ENCODE data around the gene ASCC3.

The ASCC3 gene

GRCh38 chr6:100599088-100599770, 281.9 kb downstream of the ASCC3 start:
- no peak for DNase-seq (ENCODE audit: low read depth in 2 of 2, low spot score in 1 of 2)

GRCh38 chr6:100595456-100595855, 285.7 kb downstream of the ASCC3 start:
- DNase-seq (ENCODE audit: low read depth in 2 of 2, low spot score in 1 of 2), result no peak

DNA sequence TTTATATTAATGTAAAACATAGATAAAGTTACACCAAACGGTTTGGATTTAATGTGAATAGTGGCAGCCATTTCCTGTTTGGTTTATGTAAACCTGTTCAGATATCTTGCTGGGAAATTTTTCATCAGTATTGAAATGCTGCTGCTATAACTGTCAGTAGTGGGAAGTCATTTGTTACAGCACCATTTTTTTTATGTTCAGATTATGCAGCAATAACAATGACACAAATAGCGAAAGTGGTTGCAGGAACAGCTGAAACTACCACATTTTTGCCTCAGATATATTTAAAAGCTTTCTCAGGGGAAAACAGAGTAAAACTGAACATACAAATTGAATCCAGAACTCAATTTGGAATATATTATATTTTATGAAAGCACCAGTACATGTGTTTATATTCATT, 287.6 kb downstream of the ASCC3 start:
- no peak for DNase-seq (ENCODE audit: low read depth in 2 of 2, low spot score in 1 of 2)

DNA sequence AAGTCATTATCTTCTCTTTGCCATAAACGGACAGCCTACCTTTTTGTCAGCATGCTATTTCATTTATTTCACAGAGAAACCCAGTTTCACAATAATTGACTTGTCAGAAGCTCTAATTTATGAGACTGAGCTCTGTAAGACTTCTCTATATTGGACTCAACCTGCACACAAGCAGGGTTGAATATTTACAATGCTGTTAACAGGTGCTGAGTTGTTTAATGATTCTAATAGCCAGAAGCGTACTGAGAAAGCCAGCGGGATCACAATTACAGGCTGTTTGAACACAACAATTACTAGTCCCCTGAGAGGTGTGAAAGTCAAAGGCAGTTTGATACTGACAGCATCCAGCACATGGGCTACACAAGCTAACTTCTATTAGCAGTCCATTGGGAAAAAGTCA, 288.2 kb downstream of the ASCC3 start:
- no peak for DNase-seq (ENCODE audit: low read depth in 2 of 2, low spot score in 1 of 2)

GRCh38 chr6:100577425-100577824, 303.7 kb downstream of the ASCC3 start:
- no peak for DNase-seq (ENCODE audit: low read depth in 2 of 2, low spot score in 1 of 2)

GRCh38 chr6:100575921-100576320, 305.2 kb downstream of the ASCC3 start:
- no peak for DNase-seq (ENCODE audit: low read depth in 2 of 2, low spot score in 1 of 2)

GRCh38 chr6:100574836-100575235, 306.3 kb downstream of the ASCC3 start:
- DNase-seq (ENCODE audit: low read depth in 2 of 2, low spot score in 1 of 2), result no peak

GRCh38 chr6:100573166-100573565, 308.0 kb downstream of the ASCC3 start:
- DNase-seq (ENCODE audit: low read depth in 2 of 2, low spot score in 1 of 2), result no peak

DNA sequence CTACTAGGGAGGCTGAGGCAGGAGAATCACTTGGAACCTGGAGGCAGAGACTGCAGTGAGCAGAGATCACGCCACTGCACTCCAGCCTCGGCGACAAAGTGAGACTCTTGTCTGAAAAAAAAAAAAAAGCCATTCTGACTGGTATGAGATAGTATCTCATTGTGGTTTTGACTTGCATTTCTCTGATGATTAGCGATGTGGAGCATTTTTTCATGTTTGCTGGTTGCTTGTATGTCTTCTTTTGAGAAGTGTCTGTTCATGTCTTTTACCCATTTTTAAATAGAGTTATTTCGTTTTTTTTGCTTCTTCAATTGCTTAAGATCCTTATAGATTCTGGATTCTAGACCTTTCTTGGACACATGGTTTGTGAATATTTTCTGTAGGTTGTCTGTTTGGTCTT, 312.9 kb downstream of the ASCC3 start:
- no peak for DNase-seq (ENCODE audit: low read depth in 2 of 2, low spot score in 1 of 2)

- DNase-seq (ENCODE audit: low read depth in 2 of 2, low spot score in 1 of 2), result no peak
Observed at GRCh38 chr6:100566563-100566962, 314.6 kb downstream of the ASCC3 start.

DNA sequence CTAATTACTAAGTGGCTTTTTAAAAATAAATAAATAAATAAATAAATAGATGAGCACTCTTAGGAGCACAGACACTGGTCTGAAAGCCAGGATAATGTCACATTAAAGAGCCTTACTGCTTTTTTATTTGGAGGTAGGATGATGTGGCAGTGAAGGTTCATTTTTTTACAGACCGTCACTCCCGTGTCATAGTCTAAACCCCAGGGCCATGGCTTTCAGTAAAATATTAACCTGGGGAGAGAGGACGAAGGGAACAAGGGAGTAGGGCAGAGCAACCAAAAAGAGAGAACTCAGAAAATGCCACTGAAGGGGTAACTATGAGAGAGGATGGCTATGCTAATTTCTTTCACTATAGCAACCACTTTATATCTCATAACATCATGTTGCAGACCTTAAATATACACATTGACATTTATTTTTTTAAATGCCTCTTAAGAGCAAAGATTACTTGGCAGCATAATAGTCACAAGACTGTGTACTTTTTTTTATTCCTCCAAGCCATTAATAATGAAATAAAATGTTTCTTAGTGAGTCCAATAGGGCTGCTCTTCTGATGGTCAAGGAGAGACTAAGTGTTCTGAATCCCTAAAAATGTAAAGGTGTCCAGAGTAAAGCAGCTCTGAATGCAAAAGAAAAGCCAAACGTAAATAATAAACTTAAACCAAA, 315.6 kb downstream of the ASCC3 start:
- no peak for DNase-seq (ENCODE audit: low read depth in 2 of 2, low spot score in 1 of 2)

GRCh38 chr6:100559859-100560258, 321.3 kb downstream of the ASCC3 start:
- DNase-seq (ENCODE audit: low read depth in 2 of 2, low spot score in 1 of 2), result no peak

- no peak for DNase-seq (ENCODE audit: low read depth in 2 of 2, low spot score in 1 of 2)
Observed at GRCh38 chr6:100554228-100554627, 326.9 kb downstream of the ASCC3 start.

DNA sequence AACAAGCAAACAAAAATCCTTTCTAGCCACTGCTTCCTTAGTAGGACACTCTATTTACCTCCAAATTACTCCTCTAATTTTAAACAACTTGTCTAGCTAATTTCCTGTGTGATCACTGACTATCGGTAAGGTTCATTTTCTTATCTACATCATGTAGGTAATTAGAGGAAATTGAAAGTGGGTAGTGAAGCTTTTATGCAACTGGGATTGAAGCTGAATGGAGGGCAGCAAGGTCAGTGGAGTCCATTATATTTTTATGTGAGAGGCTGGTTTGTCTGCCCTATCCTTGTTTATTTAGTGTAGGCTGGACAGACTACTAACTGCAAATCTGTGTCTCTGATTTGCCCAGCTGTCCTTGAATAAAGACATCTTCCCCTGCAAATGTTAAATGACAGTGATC, 327.9 kb downstream of the ASCC3 start:
- DNase-seq (ENCODE audit: low read depth in 2 of 2, low spot score in 1 of 2), result no peak

DNA sequence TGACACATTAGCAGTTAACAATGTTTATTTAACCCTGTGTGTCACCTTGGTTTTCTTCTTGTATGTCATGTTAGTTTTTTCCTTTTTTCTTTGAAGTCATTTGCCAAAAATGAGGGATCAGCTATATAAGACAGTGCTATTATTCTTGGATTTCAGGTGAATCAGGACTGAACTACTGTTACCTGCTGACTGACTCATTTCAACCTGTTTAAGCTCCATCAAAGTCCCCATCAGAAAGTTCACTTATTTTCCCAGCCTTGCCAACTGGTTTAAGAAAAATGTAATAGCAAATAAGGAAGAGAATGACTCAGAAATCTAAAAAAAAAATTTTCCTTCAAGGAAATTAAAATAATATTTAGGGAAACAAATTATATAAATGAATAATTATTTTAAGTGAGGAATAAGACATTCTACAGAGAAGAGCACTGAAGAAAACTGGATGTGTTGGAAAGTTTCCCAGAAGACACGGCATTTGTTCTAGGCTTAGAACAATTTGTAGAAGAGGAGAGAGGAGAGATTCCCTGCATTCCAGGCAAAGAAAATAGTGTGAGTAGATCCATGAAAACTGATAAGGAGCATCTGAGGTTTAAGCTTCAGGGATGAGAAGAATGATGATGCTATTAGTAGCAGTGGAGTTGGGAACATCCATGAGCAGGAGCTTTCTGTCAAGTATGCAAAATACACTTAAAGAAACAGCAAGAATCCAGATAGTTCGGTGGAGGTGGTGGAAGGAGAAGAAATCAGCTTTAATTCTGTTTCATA, 331.5 kb downstream of the ASCC3 start:
- DNase-seq (ENCODE audit: low read depth in 2 of 2, low spot score in 1 of 2), result no peak

- no peak for DNase-seq (ENCODE audit: low read depth in 2 of 2, low spot score in 1 of 2)
Observed at GRCh38 chr6:100538086-100538485, 343.0 kb downstream of the ASCC3 start.

- DNase-seq (ENCODE audit: low read depth in 2 of 2, low spot score in 1 of 2), result no peak
Observed at GRCh38 chr6:100518588-100518987, 362.5 kb downstream of the ASCC3 start.

- no peak for DNase-seq (ENCODE audit: low read depth in 2 of 2, low spot score in 1 of 2)
Observed at GRCh38 chr6:100517633-100518032, 363.5 kb downstream of the ASCC3 start.

DNA sequence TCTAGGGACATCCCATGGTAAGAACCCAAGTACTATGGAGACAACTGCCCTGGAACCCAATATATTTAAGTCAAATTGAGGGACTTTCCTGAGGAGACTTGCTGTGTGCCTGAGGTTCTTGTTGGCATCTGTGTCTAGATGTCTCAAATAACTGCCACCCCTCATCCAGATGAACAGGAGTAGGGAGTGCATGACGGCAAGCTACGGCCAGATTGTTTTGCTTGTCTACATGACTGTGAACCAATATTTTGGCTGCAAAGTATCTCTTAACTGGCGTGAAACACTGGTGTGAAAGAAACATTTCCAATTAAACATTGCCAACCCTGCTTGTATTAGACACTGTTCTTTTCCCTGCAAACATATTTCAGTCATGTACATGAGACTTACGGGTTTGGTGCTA, 364.0 kb downstream of the ASCC3 start:
- DNase-seq (ENCODE audit: low read depth in 2 of 2, low spot score in 1 of 2), result no peak

DNA sequence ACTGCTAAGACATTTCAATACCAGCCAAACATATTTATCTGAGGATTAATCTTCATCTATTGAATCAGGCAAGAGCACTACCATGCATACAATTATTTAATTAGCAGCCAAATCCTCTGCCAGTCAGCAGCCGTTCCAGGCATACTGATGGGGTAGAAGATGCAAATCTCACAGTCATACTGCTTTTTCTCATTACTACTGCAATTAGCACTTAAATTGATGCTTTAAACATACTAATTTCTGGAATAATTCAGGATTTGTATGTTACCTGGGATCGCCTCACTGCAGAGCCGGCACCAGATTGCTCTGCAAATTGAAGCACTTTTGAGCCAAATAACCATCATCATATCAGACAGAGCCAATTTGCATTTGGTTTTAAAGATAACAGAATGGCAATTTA, 366.5 kb downstream of the ASCC3 start:
- DNase-seq (ENCODE audit: low read depth in 2 of 2, low spot score in 1 of 2), result no peak

DNA sequence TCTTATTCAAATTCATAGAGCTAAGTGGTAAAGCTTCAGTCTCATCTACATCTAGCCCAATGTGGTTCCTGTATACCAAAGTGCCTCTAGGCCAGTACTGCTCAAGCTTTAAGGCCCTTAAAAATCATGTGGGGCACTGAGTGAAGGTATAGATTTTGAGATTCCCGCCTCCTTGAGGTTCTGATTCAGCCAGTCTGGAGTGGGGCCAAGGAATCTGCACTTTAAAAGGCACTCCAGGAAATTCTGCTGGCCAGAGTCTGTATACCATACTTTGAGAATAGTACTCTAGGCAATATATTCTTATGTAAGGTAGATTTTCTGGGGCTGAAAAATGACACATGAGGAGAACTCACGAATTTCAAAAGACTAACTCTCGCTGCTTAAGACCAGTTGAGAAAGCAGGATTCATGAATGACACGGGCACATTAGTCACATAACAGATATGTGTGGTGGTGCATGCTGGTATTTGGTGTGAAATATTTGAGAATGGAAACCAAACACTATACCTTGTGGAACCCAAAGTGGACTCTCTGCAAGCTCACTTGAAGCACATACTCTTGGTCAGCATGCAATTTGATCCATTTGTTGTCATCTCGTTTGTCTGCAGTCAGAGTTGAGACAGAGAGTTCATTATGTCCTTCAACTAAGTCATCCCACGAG, 368.8 kb downstream of the ASCC3 start:
- no peak for DNase-seq (ENCODE audit: low read depth in 2 of 2, low spot score in 1 of 2)

GRCh38 chr6:100509101-100509500, 372.0 kb downstream of the ASCC3 start:
- no peak for DNase-seq (ENCODE audit: low read depth in 2 of 2, low spot score in 1 of 2)
